ENCODE results near the gene KIAA1328. TPM values are rescaled to one million over a fixed set of nuclear protein-coding genes. Genes with fewer than 3 reads are reported as not detected.

The KIAA1328 gene
- total RNA-seq, 1 experiment from 2014 or later: 6.2 TPM

GRCh38 chr18:36817039-36817438 is 11.9 kb upstream of the KIAA1328 start:
- ChIA-PET POLR2A (interaction anchor here (0.6 kb wide), 1 partner anchor 19 kb away, joined by 4 read pairs; no protein-coding TSS in a partner anchor), CTCF (no interaction called here)
- intact Hi-C loops (cut with micrococcal nuclease; ENCODE audit: unreplicated experiment): no loop called here
- DNase-seq (ENCODE audit: low read depth, low spot score) (no peak), ATAC-seq (no peak)
- TF ChIP-seq POLR2AphosphoS5 (IDR thresholded peaks at IDR 0.05; ENCODE audit: low read depth, low read length) (no peak), REST (IDR thresholded peaks at IDR 0.05; ENCODE audit: insufficient read depth in 1 of 2, low read depth in 2 of 2, low read length in 1 of 2) (no peak), CTCF (IDR thresholded peaks at IDR 0.05) (no peak), SIN3A (IDR thresholded peaks at IDR 0.05; ENCODE audit: borderline replicate concordance, insufficient read depth, low read depth, low read length) (no peak), TCF7L2 (IDR thresholded peaks at IDR 0.05; ENCODE audit: low read depth, low read length) (no peak)
- no peaks in the 10 kb centered on the region for H3K27me3 ChIP-seq (ENCODE audit: control insufficient read depth, insufficient read depth, low read length)
- peaks cover 3% of the 10 kb centered on the region for H3K36me3 ChIP-seq (ENCODE audit: control insufficient read depth, insufficient read depth, low read length)
- no peak overlapping the region for H3K4me3 ChIP-seq (ENCODE audit: low read depth in 2 of 2, low read length in 2 of 2)
- BruUV-seq (replicated peaks): no TSS peak
- no peaks in the 10 kb centered on the region for H3K9me3 ChIP-seq (ENCODE audit: control insufficient read depth, insufficient read depth, low read depth, low read length)
- H3K27ac ChIP-seq (ENCODE audit: low read length): no peak overlapping the region
- in situ Hi-C loops (cut with HindIII; ENCODE audit: low pct_unique_long_range_greater_than_20kb, low sequenced_read_pairs): no loop called here
- H3K4me1 ChIP-seq (ENCODE audit: control insufficient read depth, insufficient read depth, low read length): no peaks in the 10 kb centered on the region

DNA sequence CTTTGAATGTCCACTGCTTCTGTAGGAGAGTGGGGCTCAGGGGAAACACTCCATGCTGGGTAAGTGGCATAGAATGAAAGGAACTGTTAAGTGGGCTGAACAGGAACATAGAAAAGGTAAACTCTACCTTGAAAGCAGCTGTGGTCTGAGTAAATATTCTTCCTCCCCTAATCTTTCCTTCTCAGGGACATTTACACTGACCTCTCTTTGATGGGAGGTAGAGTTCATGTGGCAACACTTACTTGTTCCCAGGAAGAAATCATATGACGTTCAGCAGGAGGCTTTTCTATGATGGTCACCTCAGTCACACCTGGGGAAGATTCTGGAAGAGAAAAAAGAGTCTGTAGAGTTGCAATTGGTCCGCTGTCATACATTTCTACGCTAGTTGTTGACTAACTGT is 10.3 kb upstream of the KIAA1328 start:
- DNase-seq (ENCODE audit: low read depth, low spot score): no peak
- in situ Hi-C loops (cut with HindIII; ENCODE audit: low pct_unique_long_range_greater_than_20kb, low sequenced_read_pairs) (no loop called here), intact Hi-C loops (cut with micrococcal nuclease; ENCODE audit: unreplicated experiment) (no loop called here)
- H3K27me3 ChIP-seq (ENCODE audit: control insufficient read depth, insufficient read depth, low read length): no peaks in the 10 kb centered on the region
- ChIA-PET POLR2A (no interaction called here), CTCF (interaction anchor here (0.7 kb wide), 1 partner anchor 10 kb away, joined by 5 read pairs; no protein-coding TSS in a partner anchor)
- peaks cover 3% of the 10 kb centered on the region; the same call in 1 of the 2 replicates for H3K36me3 ChIP-seq (ENCODE audit: control insufficient read depth, insufficient read depth, low read length)
- no peak overlapping the region for H3K27ac ChIP-seq (ENCODE audit: low read length)
- no TSS peak for BruUV-seq (replicated peaks)
- H3K4me3 ChIP-seq (ENCODE audit: low read depth in 2 of 2, low read length in 2 of 2): no peak overlapping the region
- TF ChIP-seq POLR2AphosphoS5 (IDR thresholded peaks at IDR 0.05; ENCODE audit: low read depth, low read length) (no peak), REST (IDR thresholded peaks at IDR 0.05; ENCODE audit: insufficient read depth in 1 of 2, low read depth in 2 of 2, low read length in 1 of 2) (no peak), TCF7L2 (IDR thresholded peaks at IDR 0.05; ENCODE audit: low read depth, low read length) (no peak), CTCF (IDR thresholded peaks at IDR 0.05) (no peak), SIN3A (IDR thresholded peaks at IDR 0.05; ENCODE audit: borderline replicate concordance, insufficient read depth, low read depth, low read length) (no peak)
- H3K9me3 ChIP-seq (ENCODE audit: control insufficient read depth, insufficient read depth, low read depth, low read length): no peaks in the 10 kb centered on the region
- no peak for ATAC-seq
- H3K4me1 ChIP-seq (ENCODE audit: control insufficient read depth, insufficient read depth, low read length): no peaks in the 10 kb centered on the region
